GM21367 (cell line): ENCODE results near the gene ADAM12.
"Not testable (repeated sequence)": the region's sequence is repeated elsewhere in the genome, so short reads cannot be mapped to it uniquely, and the experiment has no call there.

Source experiments
- ATAC-seq: cut with Tn5 transposase; IDR thresholded peaks from one replicate; pipeline ENCODE4 v1.9.1; 2021; ENCODE audit not compliant: unreplicated experiment

ADAM12 gene

DNA sequence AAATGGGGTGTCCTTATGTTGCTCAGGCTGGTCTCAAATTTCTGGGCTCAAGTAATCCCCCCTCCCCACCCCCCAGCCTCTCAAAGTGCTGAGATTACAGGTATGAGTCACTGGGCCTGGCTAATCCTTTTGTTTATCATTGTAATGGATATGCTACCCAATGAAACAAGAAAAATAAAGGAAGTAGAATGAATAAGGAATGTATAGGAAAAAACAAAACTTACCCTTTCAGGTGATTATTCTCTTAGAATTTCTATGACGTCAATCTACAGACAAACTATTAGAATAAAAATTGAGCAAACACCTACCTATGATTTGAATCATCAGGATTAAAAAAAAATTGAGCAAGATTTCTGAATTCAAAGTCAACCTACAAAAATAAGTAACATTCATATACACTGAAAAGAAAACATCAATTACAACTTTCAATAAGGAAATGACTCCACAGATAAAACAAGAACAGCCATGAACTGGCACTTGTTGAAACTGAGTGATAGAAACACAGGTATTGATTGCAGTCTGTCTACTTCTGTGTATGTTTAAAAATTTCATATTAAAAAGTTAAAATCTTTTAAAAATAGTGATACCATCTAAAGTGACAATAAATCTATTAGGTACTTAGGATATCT is 12.2 kb downstream of the ADAM12 start:
- ATAC-seq, result no peak

DNA sequence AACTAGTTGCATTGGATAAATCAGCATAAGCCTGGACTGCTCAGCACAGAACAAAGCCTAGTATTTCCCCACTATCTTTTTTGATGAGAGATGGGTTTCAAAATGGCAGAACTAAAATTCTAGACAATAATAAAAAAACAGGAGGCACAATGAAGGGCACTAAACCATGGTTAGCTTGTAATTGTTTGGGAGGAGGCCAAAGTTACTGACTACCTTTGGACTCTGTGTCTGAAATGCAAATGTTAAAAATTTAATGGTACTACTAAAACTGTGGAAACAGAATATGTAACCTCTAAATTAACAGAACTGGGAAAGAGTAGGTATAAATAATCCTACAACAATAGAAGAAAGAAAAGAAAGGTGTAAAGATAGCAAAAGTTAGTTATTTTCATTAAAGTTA is 13.0 kb downstream of the ADAM12 start:
- no peak for ATAC-seq

DNA sequence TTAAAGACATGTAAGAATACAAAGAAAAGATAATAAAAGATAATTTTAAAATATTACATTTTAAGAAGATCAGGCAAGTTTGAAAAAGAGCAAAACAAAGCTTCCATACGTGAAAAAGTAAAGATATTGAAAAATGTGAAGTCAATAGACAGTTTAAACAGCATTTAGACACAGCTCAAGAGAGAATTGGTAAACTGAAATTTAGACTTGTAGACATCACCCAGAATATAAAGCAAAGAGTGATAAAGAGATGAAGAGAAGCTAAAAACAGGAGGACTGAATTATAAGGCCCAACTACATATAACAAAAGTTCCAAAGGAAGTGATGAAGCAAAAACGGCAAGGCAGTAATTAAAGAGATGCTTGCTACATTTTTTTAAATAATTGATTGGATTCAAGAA is 13.8 kb downstream of the ADAM12 start:
- ATAC-seq, result no peak

DNA sequence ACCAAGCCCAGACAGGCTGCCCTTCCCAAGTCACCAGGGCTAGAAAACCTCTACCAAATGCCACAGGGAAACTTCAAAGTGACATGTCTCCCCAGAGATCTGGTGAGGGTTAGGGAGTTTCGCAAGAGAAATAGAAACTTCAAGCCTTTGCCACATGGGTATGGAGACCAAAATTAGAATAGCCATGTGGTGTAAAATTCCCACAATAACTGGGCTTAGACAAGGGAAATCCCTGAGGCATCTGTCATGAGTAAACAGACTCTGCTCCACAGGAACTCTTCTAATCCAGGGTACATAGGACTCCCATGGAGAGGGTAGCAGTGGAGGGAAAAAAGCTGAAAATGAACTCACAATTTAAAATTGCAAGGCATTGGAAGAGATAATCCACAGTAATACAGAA is 14.3 kb downstream of the ADAM12 start:
- ATAC-seq, result no peak

DNA sequence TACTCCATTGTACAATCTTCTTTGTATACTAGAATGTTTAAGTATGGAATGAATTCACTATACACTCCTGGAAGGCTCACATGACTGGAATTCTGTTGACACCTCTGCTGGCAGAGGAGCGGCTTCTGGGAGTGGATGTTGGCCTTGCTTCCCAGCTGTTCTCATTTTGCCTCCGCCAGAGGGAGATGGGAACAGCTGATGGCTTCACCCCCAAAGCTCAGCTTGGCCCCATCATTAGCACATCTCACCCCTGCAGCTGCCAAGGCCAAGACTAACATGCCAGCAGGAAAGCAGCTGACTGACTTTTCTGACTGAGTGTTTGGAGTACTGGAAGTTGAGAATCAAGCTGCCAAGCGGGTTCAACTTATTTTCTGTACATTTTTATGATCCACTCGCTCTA is 15.1 kb downstream of the ADAM12 start:
- no peak for ATAC-seq

DNA sequence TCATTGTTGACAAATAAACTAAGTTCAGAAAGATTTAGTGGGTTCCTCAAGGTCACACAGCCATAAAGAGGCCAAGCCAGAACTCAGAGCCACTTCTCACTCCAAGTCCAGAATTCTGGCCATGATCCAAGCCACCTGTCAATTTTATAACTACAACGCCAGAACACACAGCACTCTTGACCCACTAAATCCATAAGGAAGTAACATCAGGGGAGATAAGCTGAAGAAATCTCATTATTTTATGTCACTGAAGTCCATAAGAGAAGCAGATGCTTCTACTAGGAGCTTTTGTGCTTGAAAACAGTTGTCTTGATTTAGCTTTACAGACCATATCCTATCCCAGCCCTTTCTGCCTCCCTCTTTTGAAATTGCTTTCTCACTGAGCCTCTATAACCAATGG is 15.9 kb downstream of the ADAM12 start:
- no peak for ATAC-seq

DNA sequence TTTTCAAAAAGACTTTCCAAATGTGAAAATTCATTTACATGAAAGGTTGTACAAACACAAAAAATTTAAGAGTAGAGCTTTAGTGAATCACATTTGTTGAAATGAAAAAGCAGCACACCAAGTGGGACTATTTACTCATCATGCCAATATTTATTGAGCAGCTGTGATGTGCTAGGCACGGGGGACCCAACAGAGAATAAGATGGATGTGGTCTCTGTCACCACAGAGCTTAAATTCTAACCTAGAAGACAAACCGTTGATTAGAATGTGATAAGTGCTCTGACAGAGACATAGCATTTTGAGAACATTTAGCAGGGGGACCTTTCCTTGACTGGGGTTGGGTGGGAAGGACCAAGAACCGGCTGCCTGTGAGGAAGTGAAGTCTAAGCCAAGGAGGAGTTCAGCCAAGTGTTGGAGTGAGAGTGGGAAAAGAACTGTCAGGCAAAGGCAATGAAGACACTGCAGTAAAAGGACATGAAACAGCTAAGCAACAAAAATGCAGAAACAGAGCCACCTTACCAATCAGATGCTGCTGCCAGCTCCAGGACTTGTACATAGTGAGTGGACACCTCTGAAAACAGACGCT is 19.1 kb downstream of the ADAM12 start:
- ATAC-seq, result no peak

DNA sequence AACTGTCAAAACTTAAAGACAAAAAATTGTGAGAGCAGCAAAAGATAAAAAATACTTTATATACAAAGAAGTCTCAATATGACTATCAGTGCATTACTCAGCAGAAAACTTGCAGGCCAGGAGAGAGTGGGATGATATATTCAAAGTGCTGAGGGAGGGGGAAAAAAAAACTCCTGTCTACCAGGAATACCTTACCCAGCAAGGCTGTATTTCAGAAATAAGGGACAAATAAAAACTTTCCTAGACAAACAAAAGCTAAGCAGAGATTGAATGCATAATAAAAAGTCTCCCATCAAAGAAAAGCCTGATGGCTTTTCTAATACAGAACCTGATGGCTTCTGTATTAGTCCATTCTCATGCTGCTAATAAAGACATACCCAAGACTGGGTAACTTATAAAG is 31.1 kb downstream of the ADAM12 start:
- ATAC-seq, result no peak

DNA sequence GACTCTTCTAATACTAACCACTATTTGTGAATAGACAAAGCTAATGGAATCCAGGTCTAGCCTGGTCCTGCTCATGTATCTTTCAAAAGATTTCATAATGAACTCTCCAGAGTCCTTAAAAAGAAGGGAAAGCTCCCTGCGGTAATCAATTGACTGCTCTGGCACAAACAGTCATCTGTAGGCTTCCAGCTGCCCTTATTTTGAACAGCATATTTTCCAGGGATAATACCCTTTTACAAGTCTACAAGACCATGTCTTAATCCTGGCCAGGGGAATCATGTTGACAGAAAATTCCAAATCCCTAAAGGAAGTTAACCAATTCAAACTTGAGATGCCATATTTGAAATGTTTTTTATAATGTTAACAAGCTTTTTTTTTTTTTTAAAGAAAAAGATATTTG is 34.6 kb downstream of the ADAM12 start:
- ATAC-seq, result no peak

DNA sequence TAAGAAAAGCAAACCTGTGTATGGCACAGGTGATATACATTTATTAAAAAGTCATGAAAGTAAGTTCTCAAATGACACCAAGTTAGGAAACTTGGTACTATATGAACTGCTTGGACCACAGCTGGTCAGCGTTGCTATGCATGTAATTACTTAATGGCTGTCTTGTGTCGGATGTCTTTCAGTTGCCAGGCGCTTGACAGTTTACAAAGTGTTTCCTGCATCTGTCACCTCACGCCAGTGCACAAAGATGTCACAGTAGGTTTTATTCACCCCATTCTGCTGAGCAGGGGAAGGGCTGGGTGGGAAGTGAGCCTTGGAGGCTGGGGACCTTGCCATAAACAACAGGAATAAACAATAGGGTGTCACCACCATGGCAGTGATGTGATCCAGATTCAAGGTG is 35.8 kb downstream of the ADAM12 start:
- no peak for ATAC-seq

DNA sequence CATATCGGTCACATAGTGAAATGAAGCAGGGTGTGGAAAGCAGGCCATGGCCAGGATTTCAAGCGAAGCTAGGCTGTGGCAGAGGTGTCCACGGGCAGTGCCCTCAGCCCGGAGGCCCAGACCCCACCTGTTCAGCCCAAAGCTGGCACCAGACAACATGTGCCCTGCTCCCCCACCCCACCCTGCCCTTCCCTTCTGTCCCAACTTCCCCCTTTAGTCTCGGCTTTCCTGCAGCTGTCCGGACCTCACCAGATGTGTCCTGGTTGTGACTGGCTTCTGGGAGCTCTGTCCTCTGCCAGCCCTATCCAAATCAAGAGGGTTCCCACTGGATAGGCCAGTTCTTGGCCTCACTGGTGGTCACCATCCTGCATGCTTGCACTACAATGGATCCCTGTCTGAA is 37.3 kb downstream of the ADAM12 start:
- ATAC-seq, result no peak

DNA sequence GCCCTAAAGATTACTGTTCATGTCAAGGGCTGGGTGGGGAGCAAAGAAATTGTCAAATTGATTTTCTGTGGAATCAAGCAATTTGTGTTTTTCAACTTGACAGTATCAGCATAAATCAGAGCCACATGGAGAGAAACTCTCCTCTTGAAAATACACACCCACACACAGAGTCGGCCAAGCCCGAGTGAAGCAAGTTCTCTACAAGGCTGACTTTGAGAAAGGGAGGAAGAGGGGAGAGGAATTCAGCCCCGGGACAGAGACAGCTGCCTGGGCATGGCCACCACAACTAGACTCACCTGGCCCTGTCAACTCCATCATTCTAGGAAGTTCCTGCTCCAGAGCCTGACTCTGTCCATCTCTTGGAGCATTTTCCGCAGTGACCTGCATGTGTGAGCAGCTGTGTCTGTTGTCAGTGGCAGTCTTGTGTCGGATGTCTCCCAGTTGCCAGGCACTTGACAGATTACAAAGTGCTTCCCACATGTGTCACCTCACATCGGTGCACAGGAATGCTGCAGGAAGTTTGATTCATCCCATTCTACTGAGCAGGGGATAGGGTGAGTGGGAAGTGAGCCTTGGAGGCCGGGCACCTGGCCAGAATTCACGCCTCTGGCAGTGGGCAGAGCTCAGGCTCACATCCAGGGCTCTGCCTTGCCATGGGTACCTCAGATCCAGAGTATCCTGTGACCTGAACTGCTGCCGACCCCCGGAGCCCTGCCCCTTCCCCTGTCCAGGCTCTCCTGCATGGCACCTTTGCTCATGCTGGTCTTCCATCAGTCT is 37.9 kb downstream of the ADAM12 start:
- no peak for ATAC-seq

DNA sequence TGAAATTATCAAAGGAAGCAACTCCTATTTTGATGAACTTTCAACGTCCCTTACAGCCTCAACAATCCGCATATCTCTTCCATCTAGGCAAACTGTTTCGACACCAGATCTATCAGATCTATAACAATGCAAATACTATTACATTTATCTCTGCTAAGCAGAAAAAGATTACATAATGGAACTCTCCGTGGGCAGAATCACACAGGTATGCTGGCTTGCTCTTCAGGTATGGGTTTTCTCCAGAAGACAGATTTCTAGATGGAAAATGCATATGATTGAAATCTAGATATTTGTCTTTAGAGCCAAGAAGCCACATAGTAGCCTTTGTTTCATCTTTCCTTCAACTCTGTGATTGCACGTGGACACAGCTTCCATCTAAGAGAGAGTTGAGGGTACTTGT is 38.6 kb downstream of the ADAM12 start:
- ATAC-seq, result no peak

DNA sequence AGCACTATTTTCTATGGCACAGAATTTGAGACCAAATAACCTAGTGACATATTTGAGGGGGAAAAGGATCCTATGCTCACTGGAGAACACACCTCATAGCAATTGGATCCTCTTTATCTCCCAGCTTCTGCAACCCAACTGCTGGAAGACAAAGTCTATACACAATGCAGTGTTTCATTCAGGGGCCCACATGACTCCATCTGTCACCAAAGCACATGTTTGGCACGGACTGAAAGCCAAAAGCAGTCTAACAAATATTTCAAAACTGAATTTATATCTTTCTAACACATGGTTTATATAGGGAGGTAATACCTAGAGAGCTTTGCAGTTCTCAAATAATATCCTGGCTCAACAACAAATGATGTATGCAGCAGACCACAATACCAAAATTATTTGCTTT is 39.2 kb downstream of the ADAM12 start:
- ATAC-seq, result no peak

DNA sequence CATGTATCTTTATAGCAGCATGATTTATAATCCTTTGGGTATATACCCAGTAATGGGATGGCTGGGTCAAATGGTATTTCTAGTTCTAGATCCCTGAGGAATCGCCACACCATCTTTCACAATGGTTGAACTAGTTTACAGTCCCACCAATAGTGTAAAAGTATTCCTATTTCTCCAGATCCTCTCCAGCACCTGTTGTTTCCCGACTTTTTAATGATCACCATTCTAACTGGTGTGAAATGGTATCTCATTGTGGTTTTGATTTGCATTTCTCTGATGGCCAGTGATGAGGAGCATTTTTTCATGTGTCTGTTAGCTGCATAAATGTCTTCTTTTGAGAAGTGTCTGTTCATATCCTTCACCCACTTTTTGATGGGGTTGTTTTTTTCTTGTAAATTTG is 44.8 kb downstream of the ADAM12 start:
- ATAC-seq, result not testable (repeated sequence)

DNA sequence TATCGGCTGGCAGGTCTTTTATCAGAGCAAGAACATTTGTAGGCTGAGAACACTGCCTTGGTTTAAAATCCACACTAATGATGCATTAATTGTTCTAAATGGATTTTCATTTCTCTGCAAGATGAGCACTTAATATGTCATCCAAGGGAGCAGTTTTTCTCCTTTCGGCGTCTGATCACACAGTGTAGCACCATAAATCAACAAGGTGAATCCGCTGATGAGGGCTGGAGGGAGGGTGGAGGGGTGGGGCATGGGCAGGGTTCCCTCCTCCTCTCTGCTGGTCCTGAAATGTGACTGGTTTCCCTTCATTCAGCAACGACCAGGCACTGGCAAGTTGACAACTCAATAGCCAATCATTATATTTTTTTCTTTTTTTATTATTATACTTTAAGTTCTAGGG is 45.6 kb downstream of the ADAM12 start:
- ATAC-seq, result no peak

DNA sequence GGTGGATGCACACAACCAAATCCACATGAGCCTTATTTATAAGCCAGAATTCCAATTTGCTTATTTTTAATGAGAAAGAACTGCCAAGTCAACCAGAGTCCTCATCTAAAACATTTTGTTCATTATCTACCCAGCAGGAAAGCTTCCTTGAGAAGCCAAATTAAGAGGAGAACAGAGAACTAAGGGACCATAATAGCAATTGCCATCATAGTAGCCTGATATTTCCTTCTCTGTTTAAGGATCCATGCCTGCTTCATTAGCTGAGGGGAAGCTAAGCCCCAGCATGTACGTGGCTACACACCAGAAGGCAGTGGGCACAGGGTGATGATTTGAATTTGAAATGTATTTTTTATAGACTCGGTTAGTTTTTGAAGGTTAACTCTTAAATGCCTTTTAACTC is 46.8 kb downstream of the ADAM12 start:
- no peak for ATAC-seq

DNA sequence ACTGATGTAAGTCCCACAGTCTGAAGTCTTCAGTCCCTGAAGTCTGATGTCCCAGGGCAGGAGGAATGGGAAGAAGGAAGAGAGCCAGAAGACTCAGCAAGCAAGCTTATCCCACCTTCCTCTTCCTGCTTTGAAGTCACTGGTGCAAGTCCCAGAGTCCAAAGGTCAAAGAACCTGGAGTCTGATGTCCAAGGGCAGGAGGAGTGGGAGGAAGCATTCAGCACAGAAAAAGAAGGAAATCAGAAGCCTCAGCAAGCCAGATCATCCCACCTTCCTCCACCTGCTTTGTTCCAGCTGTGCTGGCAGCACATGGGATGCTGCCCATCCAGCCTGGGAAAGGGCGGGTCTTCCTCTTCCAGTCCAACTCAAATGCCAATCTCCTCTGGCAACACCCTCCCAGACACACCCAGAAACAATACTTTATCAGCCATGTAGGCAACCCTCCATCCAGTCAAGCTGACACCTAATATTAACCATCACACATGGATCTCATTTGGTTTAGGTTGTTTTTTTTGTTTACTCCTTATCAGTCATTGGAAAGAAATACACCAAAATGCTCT is 50.9 kb downstream of the ADAM12 start:
- ATAC-seq, result no peak

DNA sequence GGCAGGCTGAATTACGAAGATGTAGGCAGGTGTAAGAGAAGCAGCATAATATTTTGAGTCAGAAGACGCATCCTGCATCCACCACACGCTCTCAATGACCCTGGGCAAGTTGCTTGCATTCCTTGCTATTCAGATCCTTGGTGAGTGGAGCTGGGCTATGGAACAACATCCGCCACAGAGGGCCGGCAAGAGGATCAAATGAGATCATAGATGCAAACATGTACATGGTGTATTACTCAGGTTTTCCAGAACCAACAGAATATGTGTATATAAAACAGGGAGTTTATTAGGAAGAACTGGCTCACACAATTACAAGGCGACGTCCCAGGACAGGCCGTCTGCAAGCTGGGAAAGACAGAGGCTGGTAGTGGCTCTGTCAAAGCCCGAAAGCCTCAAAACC is 51.5 kb downstream of the ADAM12 start:
- no peak for ATAC-seq

DNA sequence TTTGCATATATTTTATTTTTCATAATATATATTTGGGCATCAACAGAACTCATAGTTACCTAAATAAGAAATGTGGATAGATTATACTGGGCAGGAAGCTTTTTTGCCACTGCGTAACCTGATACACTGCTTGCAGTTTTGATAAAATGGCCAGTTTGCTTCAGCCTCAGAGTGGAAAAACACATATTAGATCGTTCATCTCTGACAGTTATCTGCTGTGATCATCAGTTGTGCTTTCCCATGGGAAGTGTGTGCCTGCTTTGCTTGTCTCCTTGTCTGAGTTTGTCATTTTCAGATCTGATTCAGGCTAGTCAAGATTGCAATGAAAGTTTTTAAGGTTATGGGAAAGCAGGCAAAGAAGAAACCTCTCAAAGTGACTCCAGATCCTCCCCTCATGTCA is 54.0 kb downstream of the ADAM12 start:
- ATAC-seq, result no peak

DNA sequence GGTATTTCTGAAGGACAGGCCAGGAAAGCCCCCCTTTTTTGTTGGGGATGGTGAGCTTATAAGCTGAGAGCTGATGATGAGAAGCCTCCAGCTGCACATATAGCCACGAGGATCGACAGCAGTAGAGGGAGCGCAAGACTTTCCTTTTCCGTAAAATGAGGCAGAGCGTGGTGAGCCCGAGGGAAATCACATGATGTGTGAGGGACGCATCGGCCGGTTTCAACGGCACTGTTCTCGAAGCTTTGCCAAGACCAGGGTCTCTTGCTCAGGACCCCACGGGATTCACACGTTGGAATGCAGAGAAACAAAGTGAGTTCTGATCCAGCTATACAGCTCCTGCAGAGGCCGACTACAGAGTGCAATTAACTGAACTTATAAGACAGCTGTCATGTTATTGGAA is 55.7 kb downstream of the ADAM12 start:
- no peak for ATAC-seq

DNA sequence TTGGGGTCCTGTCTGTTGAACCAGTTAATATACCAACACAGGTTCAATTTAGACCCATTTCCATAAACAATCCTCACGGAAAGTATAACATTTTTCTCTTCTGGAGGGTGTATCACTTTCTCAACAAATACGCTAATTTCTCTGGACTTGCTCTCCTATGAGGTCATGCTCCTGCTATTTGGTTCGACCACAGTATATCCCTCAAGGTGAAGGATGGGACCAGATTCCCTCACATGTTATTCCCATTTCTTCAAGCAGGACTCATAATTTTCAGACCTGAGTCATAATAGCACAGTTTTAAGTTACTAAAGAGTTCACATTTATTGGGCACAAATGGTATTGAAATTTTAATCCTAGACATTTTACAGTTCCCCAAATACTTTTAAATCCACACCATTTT is 57.2 kb downstream of the ADAM12 start:
- ATAC-seq, result no peak
